Fibroblast of peridontal ligament (primary cell): Measurements from ENCODE around the gene CDH16.

ENCODE experiments used
- DNase-seq: peaks from one replicate; pipeline ENCODE4 v3.0.0-alpha.2; 2010; ENCODE audit errors: extremely low read depth

The CDH16 gene

DNA sequence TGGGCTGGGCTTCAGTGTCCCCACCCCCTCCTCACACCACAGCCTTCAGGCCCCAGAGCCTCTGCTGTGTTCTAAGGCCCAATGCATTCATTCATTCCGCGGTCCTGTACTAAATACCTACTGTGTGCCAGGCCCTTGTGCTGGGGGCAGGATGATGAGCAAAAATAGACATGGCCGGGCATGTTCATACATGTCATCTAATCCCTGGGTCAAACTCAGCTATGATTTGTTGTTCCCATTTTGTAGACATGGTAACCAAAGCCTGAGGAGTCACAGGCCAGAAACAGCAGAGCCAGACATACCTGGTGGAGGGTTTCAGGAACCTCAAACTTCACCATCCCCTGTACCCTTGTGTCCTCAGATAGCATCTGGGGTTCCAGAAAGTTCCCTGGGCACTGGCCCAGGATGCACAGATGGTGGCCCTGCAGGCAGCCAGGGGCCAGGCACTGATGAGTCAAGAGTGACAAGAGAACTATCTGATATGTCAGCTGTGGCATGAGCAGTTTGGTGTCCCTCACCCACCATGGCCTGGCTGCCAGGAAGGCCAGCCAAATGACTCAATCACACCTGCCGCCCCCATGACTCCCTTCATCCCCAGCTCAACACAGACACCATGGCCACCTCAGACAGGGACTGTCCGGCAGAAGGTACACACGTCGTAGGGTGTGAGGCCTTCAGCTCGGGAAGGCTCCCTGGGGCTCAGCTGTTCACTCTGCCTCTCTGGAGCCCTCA is 9.4 kb upstream of the CDH16 start:
- DNase-seq: peak; percentile 15

DNA sequence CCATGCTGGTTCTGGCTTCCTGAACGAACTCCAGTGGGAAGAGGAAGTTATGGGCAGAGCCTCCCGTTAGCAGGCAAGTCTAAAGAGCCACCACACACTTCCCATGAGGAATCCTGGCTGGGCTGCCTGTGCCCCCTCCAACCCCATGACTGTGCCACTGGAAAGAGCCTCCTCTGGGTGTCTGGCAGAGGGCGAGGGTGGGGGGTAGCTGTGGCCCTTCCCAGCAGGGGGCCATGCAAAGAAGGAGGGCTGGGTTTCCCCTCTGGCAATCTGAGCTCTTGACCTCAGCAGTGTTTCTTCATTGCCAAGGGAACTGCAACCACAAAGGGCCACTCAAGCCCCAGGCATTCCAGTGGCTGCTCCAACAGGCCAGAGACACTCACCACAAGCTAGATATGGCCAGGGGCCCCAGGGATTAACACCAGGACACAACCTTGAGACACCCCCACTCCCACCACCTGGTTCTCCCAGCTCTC is 8.3 kb upstream of the CDH16 start:
- peak; percentile 86 for DNase-seq

DNA sequence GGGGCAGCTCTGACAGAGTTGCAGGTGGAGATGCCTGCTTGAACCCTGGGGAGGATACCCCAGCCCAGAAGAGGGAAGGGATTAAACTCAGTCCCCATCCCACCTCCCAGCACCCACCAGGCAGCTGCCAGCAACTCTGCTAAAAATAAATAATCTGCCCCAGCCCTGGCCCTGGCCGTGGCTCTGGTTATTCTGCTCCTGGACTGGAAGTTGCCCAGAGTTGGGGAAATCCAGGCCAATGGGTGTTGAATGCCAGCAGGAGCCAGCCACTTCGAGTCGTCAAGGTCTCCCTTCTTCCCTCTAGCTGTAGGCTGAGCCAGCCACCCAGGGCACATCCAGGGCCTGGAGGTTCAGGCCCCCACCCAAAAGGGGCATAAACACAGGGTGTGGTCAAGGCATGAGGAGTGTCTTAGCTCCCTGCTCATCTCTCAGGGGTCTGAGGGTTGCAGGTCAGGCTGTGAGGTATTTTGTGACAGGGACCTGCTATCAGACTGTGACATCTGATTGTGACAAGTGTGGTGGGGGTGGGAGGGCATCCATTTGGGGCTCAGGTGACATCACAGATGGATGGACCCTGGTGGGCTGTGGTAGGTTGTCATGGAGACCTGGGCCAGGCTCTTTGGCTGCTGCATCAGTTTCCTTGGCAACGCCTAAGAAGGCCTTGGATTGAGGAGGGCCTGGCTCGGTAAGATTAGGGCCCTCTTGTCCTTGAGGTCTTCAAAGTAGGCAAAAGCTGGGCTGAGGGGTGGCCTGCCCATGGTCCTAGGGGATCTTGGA is 7.7 kb upstream of the CDH16 start:
- DNase-seq: peak; percentile 22

- peak; percentile 46 for DNase-seq
Observed at GRCh38 chr16:66925322-66925840, 6.7 kb upstream of the CDH16 start, which contains the start of gene RRAD. Gene RRAD (minus strand): TSS chr16:66925535. CDS start chr16:66925179, 356 bp downstream.

DNA sequence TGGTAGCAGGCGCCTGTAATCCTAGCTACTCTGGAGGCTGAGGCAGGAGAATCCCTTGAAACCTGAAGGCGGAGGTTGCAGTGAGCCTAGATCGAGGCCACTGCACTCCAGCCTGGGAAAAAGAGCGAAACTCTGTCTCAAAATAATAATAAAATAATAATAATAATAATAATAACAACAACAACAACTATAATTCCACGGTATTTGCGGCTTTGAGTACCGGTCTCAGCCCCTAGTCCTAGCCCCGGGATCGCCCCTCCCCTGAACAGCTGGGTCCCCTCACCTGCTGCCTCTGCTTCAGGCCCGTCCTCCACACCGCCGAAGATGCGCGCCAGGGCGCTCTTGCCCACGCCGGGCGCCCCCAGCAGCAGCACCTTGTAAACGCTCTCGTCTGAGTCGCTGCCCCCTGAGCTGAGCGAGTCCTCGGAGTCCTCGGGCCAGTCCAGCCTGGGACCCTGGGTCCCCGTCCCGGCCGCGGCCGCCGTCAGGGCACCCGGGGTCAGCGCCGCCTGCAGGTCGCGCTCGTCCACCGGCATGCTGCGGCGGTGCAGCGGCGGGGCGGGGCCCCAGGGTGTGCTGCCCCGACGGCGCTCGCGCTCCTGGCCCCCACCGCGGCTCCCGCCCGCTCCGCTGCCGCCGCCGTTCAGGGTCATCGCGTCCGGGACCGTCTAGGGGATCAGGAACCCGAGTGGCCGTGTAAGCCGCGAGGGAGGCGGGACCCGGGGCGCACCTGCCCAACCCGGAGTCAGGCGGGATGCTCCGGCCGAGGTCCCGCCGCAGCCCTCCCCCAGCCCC is 6.0 kb upstream of the CDH16 start:
- DNase-seq: no peak

- no peak for DNase-seq
Observed at GRCh38 chr16:66923866-66924265, 5.2 kb upstream of the CDH16 start.

GRCh38 chr16:66923247-66923731 is 4.6 kb upstream of the CDH16 start:
- DNase-seq: peak; percentile 55

- DNase-seq: no peak
Observed at GRCh38 chr16:66921729-66922450, 3.2 kb upstream of the CDH16 start.

- no peak for DNase-seq
Observed at GRCh38 chr16:66920924-66921680, 2.4 kb upstream of the CDH16 start.

- DNase-seq: no peak
Observed at GRCh38 chr16:66920299-66920590, 1.6 kb upstream of the CDH16 start.

GRCh38 chr16:66919569-66920298 is 1.0 kb upstream of the CDH16 start:
- DNase-seq: no peak

GRCh38 chr16:66918355-66918754 is 330 bp downstream of the CDH16 start:
- DNase-seq: no peak

- no peak for DNase-seq
Observed at GRCh38 chr16:66917741-66918140, 944 bp downstream of the CDH16 start.

DNA sequence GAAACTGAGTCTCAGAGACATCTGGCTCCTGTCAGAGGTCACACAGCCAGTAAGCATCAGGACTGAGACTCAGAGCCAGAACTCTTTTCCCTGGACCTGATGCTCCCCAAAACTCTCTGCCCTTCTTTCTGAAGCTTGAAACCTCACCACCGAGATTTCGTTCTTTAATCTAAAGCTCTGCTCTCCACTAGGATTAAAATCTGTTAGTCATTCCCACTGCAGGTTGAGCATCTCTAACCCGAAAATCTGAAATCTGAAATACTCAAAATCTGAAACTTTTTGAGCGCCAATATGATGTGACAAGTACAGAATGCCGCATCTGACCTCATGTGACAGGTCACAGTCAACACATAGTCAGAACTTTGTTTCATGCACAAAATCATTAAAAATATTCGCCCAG is 2.2 kb downstream of the CDH16 start:
- DNase-seq: no peak

- no peak for DNase-seq
Observed at GRCh38 chr16:66915041-66915440, 3.6 kb downstream of the CDH16 start.

DNA sequence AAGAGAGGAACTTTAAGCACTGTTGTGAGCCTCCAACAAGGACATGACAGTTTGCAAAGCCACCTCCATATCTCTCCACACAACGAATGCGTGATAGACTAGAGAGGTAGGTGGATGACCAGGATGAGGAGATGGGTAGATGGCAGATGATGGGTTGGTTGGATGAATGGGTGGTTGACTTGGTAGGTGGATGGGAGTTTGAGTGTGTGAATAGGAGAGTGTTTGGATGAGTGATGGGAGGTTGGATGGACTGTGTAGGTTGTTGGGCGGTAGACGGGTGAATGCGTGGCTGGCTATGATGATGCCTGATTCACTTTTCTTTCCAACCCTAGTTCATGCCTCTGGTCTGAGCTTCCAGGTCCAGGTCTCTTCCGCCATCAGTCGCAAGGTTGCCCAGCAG is 4.1 kb downstream of the CDH16 start:
- DNase-seq: no peak

DNA sequence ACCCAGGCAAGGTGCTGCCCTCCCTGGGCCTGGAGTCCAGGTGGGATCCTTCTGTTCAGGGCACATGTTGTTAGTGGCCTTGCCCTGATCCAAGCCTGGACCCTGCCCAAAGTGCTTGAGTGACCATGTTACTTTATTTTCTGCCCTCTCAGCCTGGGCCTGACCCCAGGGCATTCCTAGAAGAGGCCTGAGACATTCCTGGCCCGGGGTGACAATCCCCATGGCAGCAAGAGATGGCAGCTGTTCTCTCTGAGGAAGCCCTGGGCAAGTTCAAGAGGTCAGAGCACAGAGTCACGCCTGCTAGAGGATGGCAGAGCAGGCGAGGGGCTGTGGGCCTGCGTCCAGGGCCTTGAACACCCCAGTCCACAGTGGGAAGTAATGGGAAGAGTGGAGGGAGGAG is 5.0 kb downstream of the CDH16 start:
- DNase-seq: no peak

GRCh38 chr16:66913081-66913480 is 5.6 kb downstream of the CDH16 start:
- no peak for DNase-seq

DNA sequence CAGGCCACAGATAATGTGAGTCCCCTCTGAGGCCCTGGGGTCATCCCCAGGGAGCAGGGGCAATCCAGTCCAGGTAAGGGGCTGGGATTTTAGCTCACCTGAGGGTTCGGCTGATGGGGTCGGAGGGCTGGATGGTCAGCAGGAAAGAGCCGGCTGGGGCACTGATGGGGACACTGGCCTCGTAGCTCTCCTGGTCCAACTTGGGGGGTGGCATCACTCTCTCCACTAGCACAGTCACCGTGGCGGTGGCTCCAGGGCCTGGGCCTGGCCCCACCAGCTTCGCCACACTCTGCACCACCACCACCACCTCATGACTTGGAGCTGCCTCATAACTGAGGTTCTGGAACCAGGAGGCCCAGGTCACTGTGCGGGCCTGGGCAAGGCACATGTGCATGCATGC is 6.9 kb downstream of the CDH16 start:
- DNase-seq: no peak

DNA sequence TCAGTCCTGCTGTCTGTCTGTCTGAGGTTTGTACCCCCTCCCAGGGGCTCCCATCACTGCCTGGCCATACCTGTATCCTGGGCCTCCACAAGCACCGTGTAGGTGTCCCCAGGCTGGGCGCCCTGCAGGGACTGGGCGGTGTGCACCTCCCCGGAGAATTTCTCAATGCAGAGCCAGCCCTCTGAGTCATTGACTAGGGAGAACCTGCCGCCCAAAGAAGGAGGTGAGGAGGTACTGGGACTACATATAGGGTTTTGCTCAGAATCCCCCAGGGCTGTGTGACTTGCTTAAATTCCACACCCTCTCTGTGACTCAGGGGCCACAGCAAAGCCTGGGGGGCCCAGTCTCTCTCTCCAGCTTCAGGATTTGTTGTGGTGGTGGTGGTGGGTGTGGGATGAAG is 7.6 kb downstream of the CDH16 start:
- DNase-seq: no peak
